Endothelial cell of umbilical vein (primary cell): ENCODE data around the gene PIK3AP1.

Experiments used
- EZH2 ChIP-seq: IDR thresholded peaks from 2 replicates; pipeline ENCODE4 v1.6.1; 2012; ENCODE audit warnings: borderline replicate concordance, low read depth, mild to moderate bottlenecking, moderate library complexity, low read length, inconsistent platforms; ENCODE audit not compliant: severe bottlenecking
- FOS ChIP-seq: IDR thresholded peaks from 2 replicates; pipeline ENCODE4 v1.6.1; 2011; ENCODE audit warnings: mild to moderate bottlenecking, low read length, moderate library complexity, borderline replicate concordance; ENCODE audit not compliant: insufficient read depth
- GATA2 ChIP-seq: IDR thresholded peaks from 2 replicates; pipeline ENCODE4 v1.7.0; 2011; ENCODE audit warnings: low read depth, mild to moderate bottlenecking, moderate library complexity, mixed read lengths, low read length; ENCODE audit not compliant: insufficient read length, insufficient read depth
- JUN ChIP-seq: IDR thresholded peaks from 2 replicates; pipeline ENCODE4 v1.6.1; 2011; ENCODE audit warnings: borderline replicate concordance, low read depth; ENCODE audit not compliant: insufficient read length, insufficient read depth
- MYC ChIP-seq: IDR thresholded peaks from one replicate; pipeline ENCODE4 v1.6.1; 2011; ENCODE audit warnings: mild to moderate bottlenecking, low read depth, low read length
- POLR2A ChIP-seq: IDR thresholded peaks from 2 replicates; pipeline ENCODE4 v1.6.1; 2012; ENCODE audit warnings: low read depth, mild to moderate bottlenecking, control low read depth, low read length
- POLR2AphosphoS5 ChIP-seq: IDR thresholded peaks from 2 replicates; pipeline ENCODE4 v1.6.1; 2012; ENCODE audit warnings: low read depth, mild to moderate bottlenecking, control low read depth, low read length, moderate library complexity; ENCODE audit not compliant: insufficient read depth
- TF ChIP-seq, protein P1 (sequence below), 2 donors: IDR thresholded peaks; 1 replicate in 1 of 2; 2 replicates in 1 of 2; pipeline ENCODE4 v1.5.1; 2011; ENCODE audit warnings: low read length in 2 of 2, mild to moderate bottlenecking in 2 of 2, moderate library complexity in 2 of 2, control low read depth in 1 of 2, inconsistent platforms in 1 of 2, low read depth in 1 of 2; ENCODE audit not compliant: insufficient read depth in 1 of 2; ENCODE audit errors: extremely low read depth in 1 of 2
- TF ChIP-seq, protein P2 (sequence below): IDR thresholded peaks from 2 replicates; pipeline ENCODE4 v1.6.1; 2011; ENCODE audit not compliant: insufficient read depth, insufficient read length

DNA sequence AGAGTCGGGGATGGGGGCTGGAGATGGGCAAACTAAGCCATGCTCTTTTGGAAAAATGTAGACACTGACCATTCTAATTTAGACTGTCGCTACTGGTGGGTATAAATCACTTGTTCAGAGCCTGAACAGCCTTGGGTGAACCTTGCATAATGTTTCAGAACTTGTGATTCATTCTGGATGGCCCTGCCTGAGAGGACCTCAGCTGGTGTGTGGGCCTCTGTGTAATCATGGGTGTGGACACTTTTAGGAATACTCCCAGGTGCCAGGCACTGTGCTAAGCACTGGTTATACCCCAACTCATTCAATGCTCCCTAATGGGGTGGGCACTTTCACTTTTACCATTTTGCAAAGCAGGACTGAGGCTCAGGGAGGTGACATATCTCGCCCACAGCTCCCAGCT, 106.7 kb downstream of the PIK3AP1 start:
- TF ChIP-seq, protein P1, sequence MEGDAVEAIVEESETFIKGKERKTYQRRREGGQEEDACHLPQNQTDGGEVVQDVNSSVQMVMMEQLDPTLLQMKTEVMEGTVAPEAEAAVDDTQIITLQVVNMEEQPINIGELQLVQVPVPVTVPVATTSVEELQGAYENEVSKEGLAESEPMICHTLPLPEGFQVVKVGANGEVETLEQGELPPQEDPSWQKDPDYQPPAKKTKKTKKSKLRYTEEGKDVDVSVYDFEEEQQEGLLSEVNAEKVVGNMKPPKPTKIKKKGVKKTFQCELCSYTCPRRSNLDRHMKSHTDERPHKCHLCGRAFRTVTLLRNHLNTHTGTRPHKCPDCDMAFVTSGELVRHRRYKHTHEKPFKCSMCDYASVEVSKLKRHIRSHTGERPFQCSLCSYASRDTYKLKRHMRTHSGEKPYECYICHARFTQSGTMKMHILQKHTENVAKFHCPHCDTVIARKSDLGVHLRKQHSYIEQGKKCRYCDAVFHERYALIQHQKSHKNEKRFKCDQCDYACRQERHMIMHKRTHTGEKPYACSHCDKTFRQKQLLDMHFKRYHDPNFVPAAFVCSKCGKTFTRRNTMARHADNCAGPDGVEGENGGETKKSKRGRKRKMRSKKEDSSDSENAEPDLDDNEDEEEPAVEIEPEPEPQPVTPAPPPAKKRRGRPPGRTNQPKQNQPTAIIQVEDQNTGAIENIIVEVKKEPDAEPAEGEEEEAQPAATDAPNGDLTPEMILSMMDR (IDR thresholded peaks at IDR 0.05; ENCODE audit: extremely low read depth in 1 of 2, insufficient read depth in 1 of 2, low read depth in 1 of 2, low read length in 2 of 2) = no peak
- TF ChIP-seq, protein P2, sequence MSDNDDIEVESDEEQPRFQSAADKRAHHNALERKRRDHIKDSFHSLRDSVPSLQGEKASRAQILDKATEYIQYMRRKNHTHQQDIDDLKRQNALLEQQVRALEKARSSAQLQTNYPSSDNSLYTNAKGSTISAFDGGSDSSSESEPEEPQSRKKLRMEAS = no peak
- TF ChIP-seq POLR2AphosphoS5 (no peak), GATA2 (no peak), POLR2A (no peak), FOS (no peak), EZH2 (no peak), MYC (no peak), JUN (no peak)
